HG02642 (cell line): ENCODE data around the gene ASMT.
"Not testable (repeated sequence)": the region's sequence is repeated elsewhere in the genome, so short reads cannot be mapped to it uniquely, and the experiment has no call there.

Experiments
- ATAC-seq: cut with Tn5 transposase; IDR thresholded peaks from one replicate; pipeline ENCODE4 v1.9.1; 2021; ENCODE audit warnings: mild to moderate bottlenecking; ENCODE audit not compliant: unreplicated experiment, poor library complexity

The ASMT gene

GRCh38 chrX:1614927-1615326 is at the start of gene ASMT:
Gene ASMT, plus strand, starts transcription at chrX:1615059. Its CDS starts 141 bp downstream, at chrX:1615200.
- ATAC-seq = no peak

- not testable (repeated sequence) for ATAC-seq
These were observed 40.7 kb upstream of the ASMT start for GRCh38 chrX:1574181-1574580.

GRCh38 chrX:1576201-1576992 is 38.5 kb upstream of the ASMT start:
- no peak for ATAC-seq

- no peak for ATAC-seq
These were observed 37.0 kb upstream of the ASMT start for GRCh38 chrX:1577845-1578244.

- ATAC-seq = no peak
These were observed 36.2 kb upstream of the ASMT start for GRCh38 chrX:1578511-1579173.

GRCh38 chrX:1581132-1581531 is 33.7 kb upstream of the ASMT start:
- ATAC-seq = no peak

- peak; percentile 76 for ATAC-seq
These were observed 32.0 kb upstream of the ASMT start for GRCh38 chrX:1582686-1583437.

- no peak for ATAC-seq
These were observed 30.4 kb upstream of the ASMT start for GRCh38 chrX:1584237-1585011.

GRCh38 chrX:1587161-1587560 is 27.7 kb upstream of the ASMT start:
- no peak for ATAC-seq

GRCh38 chrX:1589356-1590130 is 25.3 kb upstream of the ASMT start:
- ATAC-seq = no peak

- peak; percentile 90 for ATAC-seq
These were observed 23.6 kb upstream of the ASMT start, which contains the start of gene AKAP17A for GRCh38 chrX:1591102-1591862. Gene AKAP17A, plus strand, starts transcription at chrX:1591604. Its CDS starts 1,859 bp downstream, at chrX:1593463.

GRCh38 chrX:1591863-1592469 is 22.9 kb upstream of the ASMT start:
- ATAC-seq = peak; percentile 1

GRCh38 chrX:1592470-1593142 is 22.3 kb upstream of the ASMT start:
- peak; percentile 39 for ATAC-seq

GRCh38 chrX:1593286-1594271 is 21.3 kb upstream of the ASMT start:
- no peak for ATAC-seq

- no peak for ATAC-seq
These were observed 19.2 kb upstream of the ASMT start for GRCh38 chrX:1595711-1596060.

- ATAC-seq = no peak
These were observed 18.0 kb upstream of the ASMT start for GRCh38 chrX:1596676-1597344.
